Mesendoderm (in vitro differentiated cells): Measurements from ENCODE around the gene CELA3A.
A peak's percentile ranks its signal among the peaks of the same experiment; 100 is the strongest.
"Not testable (repeated sequence)": the region's sequence is repeated elsewhere in the genome, so short reads cannot be mapped to it uniquely, and the experiment has no call there.

Source experiments
- DNase-seq: peaks from one replicate; pipeline ENCODE4 v3.0.0; 2013
- H2AK5ac ChIP-seq: 2 replicates; pipeline ENCODE4 v1.6.1; 2013; ENCODE audit warnings: low read length, inconsistent platforms
- H2BK120ac ChIP-seq: 2 replicates; pipeline ENCODE4 v1.6.1; 2013; ENCODE audit warnings: low read depth, mild to moderate bottlenecking, low read length, moderate library complexity, mixed read lengths
- H2BK15ac ChIP-seq: replicated peaks from 2 replicates; pipeline ENCODE4 v1.6.1; 2013; ENCODE audit warnings: low read depth, mild to moderate bottlenecking, moderate library complexity
- H2BK5ac ChIP-seq: 2 replicates; pipeline ENCODE4 v1.6.1; 2013; ENCODE audit warnings: low read length, inconsistent platforms
- H3K18ac ChIP-seq: 2 replicates; pipeline ENCODE4 v1.6.1; 2013; ENCODE audit warnings: mild to moderate bottlenecking, low read length, mixed read lengths
- H3K23ac ChIP-seq: one replicate; pipeline ENCODE4 v1.6.1; 2013; ENCODE audit warnings: low read length
- H3K27ac ChIP-seq: 2 replicates; pipeline ENCODE4 v1.5.1; 2013; ENCODE audit warnings: low read depth, mild to moderate bottlenecking, inconsistent platforms, low read length, moderate library complexity
- H3K27me3 ChIP-seq: 2 replicates; pipeline ENCODE4 v1.6.1; 2013; ENCODE audit warnings: low read length, control low read depth, mild to moderate bottlenecking, inconsistent platforms; ENCODE audit not compliant: insufficient read depth, poor library complexity
- H3K36me3 ChIP-seq: 2 replicates; pipeline ENCODE4 v1.6.1; 2013; ENCODE audit warnings: low read length, inconsistent platforms; ENCODE audit not compliant: control insufficient read depth, insufficient read depth
- H3K4ac ChIP-seq: one replicate; pipeline ENCODE4 v1.6.1; 2013; ENCODE audit warnings: low read depth, mild to moderate bottlenecking, low read length, moderate library complexity
- H3K4me1 ChIP-seq: 2 replicates; pipeline ENCODE4 v1.6.1; 2013; ENCODE audit warnings: low read depth, low read length, inconsistent platforms; ENCODE audit not compliant: control insufficient read depth
- H3K4me2 ChIP-seq: 2 replicates; pipeline ENCODE4 v1.6.1; 2013; ENCODE audit warnings: low read length
- H3K4me3 ChIP-seq: 2 replicates; pipeline ENCODE4 v1.5.1; 2013; ENCODE audit warnings: mild to moderate bottlenecking, low read length
- H3K56ac ChIP-seq: one replicate; pipeline ENCODE4 v1.6.1; 2013; ENCODE audit warnings: low read length
- H3K79me1 ChIP-seq: 2 replicates; pipeline ENCODE4 v1.6.1; 2013; ENCODE audit warnings: low read length, inconsistent platforms
- H3K79me2 ChIP-seq: 2 replicates; pipeline ENCODE4 v1.6.1; 2013; ENCODE audit warnings: mild to moderate bottlenecking, low read length; ENCODE audit not compliant: control insufficient read depth, insufficient read depth
- H3K9ac ChIP-seq: 2 replicates; pipeline ENCODE4 v1.6.1; 2013; ENCODE audit warnings: low read length, inconsistent platforms
- H4K5ac ChIP-seq: one replicate; pipeline ENCODE4 v1.6.1; 2013; ENCODE audit warnings: low read length
- H4K8ac ChIP-seq: one replicate; pipeline ENCODE4 v1.6.1; 2013; ENCODE audit warnings: low read depth, mild to moderate bottlenecking, control low read depth, low read length, moderate library complexity
- WGBS: extraction: QIAGEN DNeasy Blood & Tissue Kit; methylation state at CpG from one replicate; pipeline ENCODE4 v1.1.7; 2013; ENCODE audit warnings: low lambda C conversion rate, missing lambda C conversion rate; ENCODE audit not compliant: insufficient coverage; ENCODE audit errors: extremely low coverage; 5-methylcytosine and 5-hydroxymethylcytosine counted together

CELA3A gene

GRCh38 chr1:22026924-22027289, 25.4 kb downstream of the CELA3A start:
- Histone ChIP-seq H3K4me2 (no peak overlapping the region), H3K23ac (no peak overlapping the region), H2BK120ac (no peak overlapping the region), H3K4ac (no peak overlapping the region), H4K5ac (no peak overlapping the region), H3K79me2 (no peaks in the 10 kb centered on the region), H2BK15ac (no peak overlapping the region), H3K9ac (no peak overlapping the region), H3K79me1 (peaks cover 3% of the 10 kb centered on the region), H2AK5ac (no peak overlapping the region), H3K27me3 (no peaks in the 10 kb centered on the region), H3K36me3 (peaks cover 3% of the 10 kb centered on the region), H3K4me3 (no peak overlapping the region), H4K8ac (no peak overlapping the region), H3K4me1 (no peaks in the 10 kb centered on the region), H3K18ac (no peak overlapping the region), H3K27ac (no peak overlapping the region), H2BK5ac (no peak overlapping the region), H3K56ac (no peak overlapping the region)
- no CpG with 5 or more reads among the region's 3 CpGs for WGBS
- no peak for DNase-seq

DNA sequence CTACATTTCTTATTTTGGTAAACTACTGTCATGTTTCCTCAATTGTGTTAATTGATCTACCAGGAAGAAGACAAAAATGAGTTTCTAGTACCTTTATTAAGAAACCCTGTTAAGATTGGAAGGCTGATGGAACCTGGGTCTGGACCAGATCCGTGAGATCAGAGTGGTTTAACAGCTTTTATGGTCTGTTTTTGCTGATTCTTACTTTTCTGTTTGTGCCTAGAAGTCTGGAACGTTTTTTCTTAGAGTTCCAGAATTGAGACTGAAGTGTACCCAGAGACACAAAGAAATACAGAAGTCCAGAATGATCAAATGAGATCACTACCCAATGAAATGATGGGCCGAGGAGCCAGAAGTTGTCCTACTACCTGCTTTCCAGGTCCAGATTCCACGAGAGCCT, 28.6 kb downstream of the CELA3A start:
- Histone ChIP-seq H4K8ac (no peak overlapping the region), H3K4me2 (no peak overlapping the region), H3K4me1 (no peaks in the 10 kb centered on the region), H2AK5ac (no peak overlapping the region), H3K27ac (no peak overlapping the region), H2BK120ac (no peak overlapping the region), H2BK5ac (no peak overlapping the region), H3K27me3 (no peaks in the 10 kb centered on the region), H3K79me2 (no peaks in the 10 kb centered on the region), H3K36me3 (peaks cover 3% of the 10 kb centered on the region), H3K4ac (no peak overlapping the region), H3K9ac (no peak overlapping the region), H3K79me1 (peaks cover 3% of the 10 kb centered on the region), H3K23ac (no peak overlapping the region), H4K5ac (no peak overlapping the region), H3K4me3 (no peak overlapping the region), H3K56ac (no peak overlapping the region), H3K18ac (no peak overlapping the region), H2BK15ac (no peak overlapping the region)
- no peak for DNase-seq
- no CpG with 5 or more reads among the region's 4 CpGs for WGBS

DNA sequence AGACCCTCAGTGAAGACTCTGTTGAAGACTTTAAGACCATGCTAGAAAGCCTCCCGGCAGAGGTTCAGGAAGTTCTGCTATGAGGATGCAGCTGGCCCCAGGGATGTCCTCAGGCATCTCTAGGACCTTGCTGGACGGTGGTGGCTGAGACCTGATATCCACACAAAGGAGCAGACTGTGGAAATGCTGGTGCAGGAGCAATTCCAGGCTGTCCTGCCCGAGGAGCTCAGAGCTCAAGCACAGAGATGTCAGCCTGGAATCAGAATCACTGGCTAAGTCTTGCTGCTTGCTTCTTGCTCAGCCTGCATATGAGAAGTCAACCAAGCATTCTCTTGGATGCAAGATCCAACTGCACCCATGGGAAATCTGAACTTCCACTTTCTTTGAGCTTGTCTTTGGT, 29.0 kb downstream of the CELA3A start:
- Histone ChIP-seq H3K4me2 (no peak overlapping the region), H3K4me3 (no peak overlapping the region), H3K56ac (no peak overlapping the region), H3K27me3 (no peaks in the 10 kb centered on the region), H3K27ac (no peak overlapping the region), H3K79me1 (peaks cover 3% of the 10 kb centered on the region), H3K4me1 (no peaks in the 10 kb centered on the region), H4K8ac (no peak overlapping the region), H2BK15ac (no peak overlapping the region), H2BK5ac (no peak overlapping the region), H2AK5ac (no peak overlapping the region), H3K4ac (no peak overlapping the region), H3K9ac (no peak overlapping the region), H3K23ac (no peak overlapping the region), H3K18ac (no peak overlapping the region), H2BK120ac (no peak overlapping the region), H3K36me3 (peaks cover 3% of the 10 kb centered on the region), H4K5ac (no peak overlapping the region), H3K79me2 (no peaks in the 10 kb centered on the region)
- no CpG with 5 or more reads among the region's 3 CpGs for WGBS
- DNase-seq: no peak

GRCh38 chr1:22031214-22031962, 29.9 kb downstream of the CELA3A start:
- H2BK120ac ChIP-seq: no peak overlapping the region
- no peak overlapping the region for H3K9ac ChIP-seq
- no peak overlapping the region for H3K27ac ChIP-seq
- no peaks in the 10 kb centered on the region for H3K27me3 ChIP-seq
- H3K4ac ChIP-seq: no peak overlapping the region
- H3K18ac ChIP-seq: no peak overlapping the region
- H4K5ac ChIP-seq: no peak overlapping the region
- H3K4me1 ChIP-seq: no peaks in the 10 kb centered on the region
- H3K56ac ChIP-seq: no peak overlapping the region
- H2BK15ac ChIP-seq: no peak overlapping the region
- no peak overlapping the region for H4K8ac ChIP-seq
- H3K79me2 ChIP-seq: no peaks in the 10 kb centered on the region
- H3K4me2 ChIP-seq: no peak overlapping the region
- WGBS: no CpG with 5 or more reads among the region's 8 CpGs
- H2AK5ac ChIP-seq: no peak overlapping the region
- H2BK5ac ChIP-seq: no peak overlapping the region
- H3K23ac ChIP-seq: peak overlapping the region; percentile 45
- H3K36me3 ChIP-seq: peaks cover 3% of the 10 kb centered on the region
- DNase-seq: no peak
- H3K4me3 ChIP-seq: no peak overlapping the region
- H3K79me1 ChIP-seq: peaks cover under 1% of the 10 kb centered on the region

- H4K5ac ChIP-seq, H2BK5ac ChIP-seq, H4K8ac ChIP-seq, H3K23ac ChIP-seq, H3K27me3 ChIP-seq, H3K56ac ChIP-seq, H3K4me3 ChIP-seq, H3K27ac ChIP-seq, H3K9ac ChIP-seq, H2AK5ac ChIP-seq, H3K36me3 ChIP-seq, DNase-seq, H3K4me2 ChIP-seq, H3K4ac ChIP-seq, H3K18ac ChIP-seq, H3K79me2 ChIP-seq, H2BK120ac ChIP-seq, H2BK15ac ChIP-seq, H3K79me1 ChIP-seq, H3K4me1 ChIP-seq: not testable (repeated sequence)
- WGBS: no CpG with 5 or more reads among the region's 5 CpGs
These were observed 33.4 kb downstream of the CELA3A start for GRCh38 chr1:22034834-22035233.

- no peak overlapping the region for H2AK5ac ChIP-seq
- WGBS: no CpG with 5 or more reads among the region's 7 CpGs
- H2BK15ac ChIP-seq: no peak overlapping the region
- no peak overlapping the region for H3K9ac ChIP-seq
- DNase-seq: no peak
- no peak overlapping the region for H4K8ac ChIP-seq
- H3K23ac ChIP-seq: no peak overlapping the region
- no peak overlapping the region for H2BK120ac ChIP-seq
- H3K4me1 ChIP-seq: peaks cover 2% of the 10 kb centered on the region
- H4K5ac ChIP-seq: no peak overlapping the region
- H3K4me2 ChIP-seq: no peak overlapping the region
- H2BK5ac ChIP-seq: no peak overlapping the region
- no peak overlapping the region for H3K27ac ChIP-seq
- H3K36me3 ChIP-seq: no peaks in the 10 kb centered on the region
- H3K56ac ChIP-seq: no peak overlapping the region
- H3K4me3 ChIP-seq: no peak overlapping the region
- H3K27me3 ChIP-seq: no peaks in the 10 kb centered on the region
- H3K4ac ChIP-seq: no peak overlapping the region
- no peaks in the 10 kb centered on the region for H3K79me1 ChIP-seq
- no peaks in the 10 kb centered on the region for H3K79me2 ChIP-seq
- no peak overlapping the region for H3K18ac ChIP-seq
These were observed 36.1 kb downstream of the CELA3A start for GRCh38 chr1:22037520-22037919.
